Lung (tissue), 12 donors: ENCODE measurements around the gene SPEF1. TPM values are rescaled to one million over a fixed set of nuclear protein-coding genes. Genes with fewer than 3 reads are reported as not detected.

Experiments used
- ATAC-seq: fragments of 200-7000 bp; cut with Tn5 transposase; one replicate; pipeline ENCODE4 v1.9.1; 2020; ENCODE audit warnings: moderate number of reproducible peaks; ENCODE audit not compliant: insufficient read depth, low FRiP score
- DNase-seq, 3 donors: peaks; one replicate each; pipeline ENCODE4 v3.0.0-alpha.2; 2013 to 2017
- H3K27ac ChIP-seq, 2 donors: one replicate each; pipeline ENCODE4 v1.5.1; 2013; ENCODE audit warnings: mild to moderate bottlenecking in 2 of 2, moderate library complexity in 2 of 2, control low read depth in 1 of 2, inconsistent platforms in 1 of 2, low read depth in 1 of 2, low read length in 1 of 2
- H3K27me3 ChIP-seq, 3 donors: one replicate each; pipeline ENCODE4 v1.5.1; 2013; ENCODE audit warnings: low read length in 2 of 3; ENCODE audit not compliant: control insufficient read depth in 3 of 3, insufficient read depth in 3 of 3
- H3K36me3 ChIP-seq, 4 donors: one replicate each; pipeline ENCODE4 v1.5.1; 2013; ENCODE audit warnings: low read length in 4 of 4, mild to moderate bottlenecking in 1 of 4, moderate library complexity in 1 of 4; ENCODE audit not compliant: control insufficient read depth in 4 of 4, insufficient read depth in 4 of 4
- H3K4me1 ChIP-seq, 5 donors: one replicate each; pipeline ENCODE4 v1.5.1; 2013; ENCODE audit warnings: low read length in 5 of 5, mild to moderate bottlenecking in 2 of 5, moderate library complexity in 1 of 5; ENCODE audit not compliant: control insufficient read depth in 5 of 5, insufficient read depth in 5 of 5
- H3K4me3 ChIP-seq: one replicate; pipeline ENCODE4 v1.5.1; 2013; ENCODE audit warnings: mild to moderate bottlenecking, control low read depth, moderate library complexity
- H3K9ac ChIP-seq, 2 donors: one replicate each; pipeline ENCODE4 v1.5.1; 2013; ENCODE audit warnings: low read length in 2 of 2, control low read depth in 1 of 2; ENCODE audit not compliant: insufficient read depth in 1 of 2
- H3K9me3 ChIP-seq, 4 donors: one replicate each; pipeline ENCODE4 v1.5.1; 2013; ENCODE audit warnings: low read length in 3 of 4, mild to moderate bottlenecking in 1 of 4, moderate library complexity in 1 of 4; ENCODE audit not compliant: control insufficient read depth in 4 of 4, insufficient read depth in 3 of 4
- WGBS, 2 donors: extraction: QIAGEN DNeasy Blood & Tissue Kit; methylation state at CpG; one replicate each; pipeline ENCODE4 v1.1.7; 2013; 5-methylcytosine and 5-hydroxymethylcytosine counted together
- polyA plus RNA-seq, 2 donors: library from polyadenylated mRNA; stranded (reverse); fragments of 200-250 nt; gene quantifications; one replicate each; pipeline ENCODE4 v1.2.1, GENCODE V29; 2013
- total RNA-seq, 2 donors: library from RNA; depleted of rRNA in 1 of 2; stranded (reverse); fragments of >200 nt in 1 of 2; gene quantifications; one replicate each; pipeline ENCODE4 v1.2.1, GENCODE V29; 2014 to 2021
- TF ChIP-seq, protein P1 (sequence below): IDR thresholded peaks from 2 replicates; pipeline ENCODE4 v1.5.1; 2012; ENCODE audit warnings: mild to moderate bottlenecking; ENCODE audit errors: control extremely low read depth, extremely low read depth
- donor health status: control.
- donor health status: control.
- donor health status: Bipolar disorder and iron deficiency.
- donor health status: healthy.
- donor health status: DM: yes; HTN: yes; CAD: no.

SPEF1 gene
- total and polyA plus RNA-seq, 4 donors: 9.6 to 15.5 (median 11.8) TPM

GRCh38 chr20:3784216-3784853 is 3.1 kb upstream of the SPEF1 start:
- ATAC-seq (no peak), DNase-seq (no peak)
- Histone ChIP-seq H3K9me3 (no peaks in the 10 kb centered on the region), H3K4me3 (no peak overlapping the region), H3K27me3 (peaks cover 0 to 5% (median 4%) of the 10 kb centered on the region in 3 donors), H3K27ac (peak overlapping the region in 1 of 2 donors; percentile 26), H3K9ac (no peak overlapping the region), H3K4me1 (peaks cover 14 to 44% (median 26%) of the 10 kb centered on the region in 5 donors), H3K36me3 (peaks cover 0 to 12% (median 8%) of the 10 kb centered on the region in 4 donors)
- TF ChIP-seq, protein P1, sequence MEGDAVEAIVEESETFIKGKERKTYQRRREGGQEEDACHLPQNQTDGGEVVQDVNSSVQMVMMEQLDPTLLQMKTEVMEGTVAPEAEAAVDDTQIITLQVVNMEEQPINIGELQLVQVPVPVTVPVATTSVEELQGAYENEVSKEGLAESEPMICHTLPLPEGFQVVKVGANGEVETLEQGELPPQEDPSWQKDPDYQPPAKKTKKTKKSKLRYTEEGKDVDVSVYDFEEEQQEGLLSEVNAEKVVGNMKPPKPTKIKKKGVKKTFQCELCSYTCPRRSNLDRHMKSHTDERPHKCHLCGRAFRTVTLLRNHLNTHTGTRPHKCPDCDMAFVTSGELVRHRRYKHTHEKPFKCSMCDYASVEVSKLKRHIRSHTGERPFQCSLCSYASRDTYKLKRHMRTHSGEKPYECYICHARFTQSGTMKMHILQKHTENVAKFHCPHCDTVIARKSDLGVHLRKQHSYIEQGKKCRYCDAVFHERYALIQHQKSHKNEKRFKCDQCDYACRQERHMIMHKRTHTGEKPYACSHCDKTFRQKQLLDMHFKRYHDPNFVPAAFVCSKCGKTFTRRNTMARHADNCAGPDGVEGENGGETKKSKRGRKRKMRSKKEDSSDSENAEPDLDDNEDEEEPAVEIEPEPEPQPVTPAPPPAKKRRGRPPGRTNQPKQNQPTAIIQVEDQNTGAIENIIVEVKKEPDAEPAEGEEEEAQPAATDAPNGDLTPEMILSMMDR: no peak
- 74 to 84% methylated on average over 17 of the region's 17 CpGs for WGBS, 2 donors

DNA sequence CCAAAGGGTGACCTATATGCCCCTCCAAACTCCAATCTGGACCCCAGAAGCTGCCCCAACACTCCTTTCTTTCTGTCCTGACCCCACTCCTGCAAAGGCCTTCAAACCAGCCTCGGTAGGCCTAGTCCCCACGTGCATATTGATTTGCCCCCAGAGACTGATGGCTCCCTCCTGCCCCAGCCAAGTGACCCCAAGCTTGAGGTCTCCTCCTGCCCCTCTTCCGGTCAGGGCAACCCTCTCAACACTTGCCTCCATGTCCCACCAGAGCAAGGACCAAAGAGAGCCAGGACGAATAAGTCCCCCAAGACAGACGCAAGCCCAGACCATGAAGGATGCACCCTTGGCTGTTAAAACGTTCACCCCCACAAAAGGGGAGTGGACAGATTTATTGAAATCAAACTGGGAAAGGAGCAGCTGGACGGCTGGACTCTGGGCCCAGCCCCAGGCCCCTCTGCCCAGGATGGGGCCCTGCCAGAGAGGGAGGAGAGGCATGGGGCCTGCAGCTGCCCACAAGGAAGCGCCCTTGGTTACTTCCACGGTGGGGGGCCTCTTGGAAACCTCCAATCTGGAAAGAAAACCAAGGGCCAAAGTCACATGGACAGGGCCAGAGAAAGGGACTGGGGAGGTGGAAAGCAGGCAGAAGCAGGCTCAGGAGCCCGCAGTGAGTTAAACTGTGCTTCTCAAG is 2.4 kb upstream of the SPEF1 start:
- DNase-seq (no peak), ATAC-seq (no peak)
- Histone ChIP-seq H3K27me3 (peaks cover 0 to 10% (median 9%) of the 10 kb centered on the region in 3 donors), H3K9ac (peak overlapping the region in 1 of 2 donors; percentile 5), H3K4me3 (no peak overlapping the region), H3K4me1 (peaks cover 14 to 46% (median 26%) of the 10 kb centered on the region in 5 donors), H3K36me3 (peaks cover 0 to 12% (median 8%) of the 10 kb centered on the region in 4 donors), H3K9me3 (no peaks in the 10 kb centered on the region), H3K27ac (no peak overlapping the region)
- TF ChIP-seq, protein P1: no peak
- 73 to 82% methylated on average over 10 of the region's 10 CpGs for WGBS, 2 donors

GRCh38 chr20:3783068-3783489 is 1.8 kb upstream of the SPEF1 start:
- TF ChIP-seq, protein P1: no peak

More at GRCh38 chr20:3783068-3783489, 1.8 kb upstream of the SPEF1 start:
- Histone ChIP-seq H3K9me3 (no peaks in the 10 kb centered on the region), H3K36me3 (peaks cover 0 to 12% (median 8%) of the 10 kb centered on the region in 4 donors), H3K4me3 (no peak overlapping the region), H3K27me3 (peaks cover 0 to 15% (median 14%) of the 10 kb centered on the region in 3 donors), H3K4me1 (peaks cover 14 to 51% (median 26%) of the 10 kb centered on the region in 5 donors), H3K27ac (no peak overlapping the region), H3K9ac (peak overlapping the region in 1 of 2 donors; percentile 5)
- WGBS, 2 donors: 77 to 79% methylated on average over 2 of the region's 2 CpGs
- no peak for ATAC-seq
- peak in 2 of 3 donors; percentile 68 to 76 for DNase-seq
